GM12878 (cell line): ENCODE results near the gene CSMD2. TPM values are rescaled to one million over a fixed set of nuclear protein-coding genes. Genes with fewer than 3 reads are reported as not detected.

Experiments used
- ATAC-seq: fragments of 200-7000 bp; cut with Tn5 transposase; 3 replicates; pipeline ENCODE4 v1.9.1; 2020; ENCODE audit warnings: mild to moderate bottlenecking, moderate library complexity
- BruUV-seq: library from RNA; stranded (reverse); fragments of 400-500 nt; replicated peaks from 2 replicates; lab custom pipeline; 2021; lab: Mats Ljungman, UMichigan
- CTCF ChIA-PET: fragments of 300-600 bp; sonication (Branson Sonifier 250); formaldehyde crosslinking; extraction: SDS; loops from one replicate; lab custom pipeline; 2021; ENCODE audit warnings: inconsistent platforms; lab: Yijun Ruan, JAX
- POLR2A ChIA-PET: fragments of 350-600 bp; formaldehyde crosslinking; extraction: SDS; loops from one replicate; lab custom pipeline; 2021; ENCODE audit warnings: inconsistent platforms; lab: Charles Lee
- RAD21 ChIA-PET: fragments of 300-600 bp; sonication (Branson Sonifier 250); formaldehyde crosslinking; loops from one replicate; lab custom pipeline; 2023; ENCODE audit warnings: antibody characterized with exemption; ENCODE audit not compliant: unreplicated experiment; lab: Charles Lee
- SMC1A ChIA-PET: fragments of 300-600 bp; sonication (Branson Sonifier 250); formaldehyde crosslinking; loops from one replicate; lab custom pipeline; 2023; ENCODE audit not compliant: unreplicated experiment, uncharacterized antibody; lab: Charles Lee
- DNase-seq: peaks from one replicate; pipeline ENCODE4 v3.0.0-alpha.2; 2011; ENCODE audit warnings: low read depth, low spot score
- FAIRE-seq: peaks from 3 replicates; lab custom pipeline; 2011; peaks lifted over from hg19 to GRCh38; lab: Jason Lieb, UNC
- H2AFZ ChIP-seq: 2 replicates; pipeline ENCODE4 v1.6.0; 2011; ENCODE audit warnings: low read depth, low read length, control low read depth; ENCODE audit not compliant: control insufficient read depth
- H3K27ac ChIP-seq: 2 replicates; pipeline ENCODE4 v1.5.1; 2011; ENCODE audit warnings: control low read depth; ENCODE audit not compliant: control insufficient read depth, insufficient read depth
- H3K27me3 ChIP-seq, 2 experiments: replicated peaks in 1 of 2; 2 replicates each; pipeline versions ENCODE4 v1.6.0 to v1.6.1; 2011; ENCODE audit warnings: low read length in 1 of 2; ENCODE audit not compliant: control insufficient read depth in 2 of 2, insufficient read depth in 2 of 2
- H3K36me3 ChIP-seq, 2 experiments: 2 replicates each; pipeline ENCODE4 v1.5.1; 2011; ENCODE audit warnings: low read length in 1 of 2; ENCODE audit not compliant: control insufficient read depth in 2 of 2, insufficient read depth in 2 of 2
- H3K4me1 ChIP-seq: 2 replicates; pipeline ENCODE4 v1.6.1; 2011; ENCODE audit warnings: mild to moderate bottlenecking, low read length, moderate library complexity, mixed read lengths; ENCODE audit not compliant: control insufficient read depth, insufficient read depth
- H3K4me2 ChIP-seq: 2 replicates; pipeline ENCODE4 v1.6.0; 2011; ENCODE audit warnings: control low read depth; ENCODE audit not compliant: control insufficient read depth, insufficient read depth
- H3K4me3 ChIP-seq: fragments of 200-600 bp; sonication (generic); 2 replicates; pipeline ENCODE4 v1.5.1; 2016
- H3K79me2 ChIP-seq: 2 replicates; pipeline ENCODE4 v1.6.0; 2011; ENCODE audit warnings: low read length; ENCODE audit not compliant: control insufficient read depth, insufficient read depth
- H3K9ac ChIP-seq: 2 replicates; pipeline ENCODE4 v1.8.0; 2011; ENCODE audit warnings: low read length, control low read depth, mixed read lengths; ENCODE audit not compliant: control insufficient read depth, insufficient read depth
- H3K9me3 ChIP-seq: replicated peaks from 3 replicates; pipeline ENCODE4 v1.5.1; 2011; ENCODE audit warnings: mild to moderate bottlenecking, low read length; ENCODE audit not compliant: control insufficient read depth, insufficient read depth
- H4K20me1 ChIP-seq: 2 replicates; pipeline ENCODE4 v1.6.0; 2011; ENCODE audit not compliant: control insufficient read depth, insufficient read depth
- BCL11A ChIP-seq: IDR thresholded peaks from 2 replicates; pipeline ENCODE4 v1.6.1; 2011; ENCODE audit warnings: low read depth, low read length
- BRCA1 ChIP-seq: IDR thresholded peaks from 2 replicates; pipeline ENCODE4 v1.6.1; 2011; ENCODE audit warnings: low read depth, low read length, improper control_type of control experiment
- ELK1 ChIP-seq: IDR thresholded peaks from 2 replicates; pipeline ENCODE4 v1.6.1; 2012; ENCODE audit warnings: low read depth, low read length, improper control_type of control experiment
- IRF4 ChIP-seq: IDR thresholded peaks from 2 replicates; pipeline ENCODE4 v1.6.1; 2011; ENCODE audit warnings: low read depth, low read length
- NR2C2 ChIP-seq: IDR thresholded peaks from 2 replicates; pipeline ENCODE4 v1.6.1; 2011; ENCODE audit warnings: borderline replicate concordance, low read depth; ENCODE audit not compliant: control insufficient read depth, insufficient read length
- POU2F2 ChIP-seq: IDR thresholded peaks from 3 replicates; pipeline ENCODE4 v1.6.1; 2011; ENCODE audit warnings: low read depth, mild to moderate bottlenecking, low read length, borderline replicate concordance
- RELB ChIP-seq: fragments of 450-650 bp; IDR thresholded peaks from 2 replicates; pipeline ENCODE4 v1.6.1; 2017; ENCODE audit warnings: low read depth, mild to moderate bottlenecking, moderate library complexity
- REST ChIP-seq: IDR thresholded peaks from 2 replicates; pipeline ENCODE4 v1.6.1; 2012; ENCODE audit warnings: mild to moderate bottlenecking, low read depth, low read length
- RFX5 ChIP-seq: IDR thresholded peaks from 2 replicates; pipeline ENCODE4 v1.6.1; 2011; ENCODE audit warnings: low read depth, low read length, improper control_type of control experiment
- SIX5 ChIP-seq: IDR thresholded peaks from 2 replicates; pipeline ENCODE4 v1.6.1; 2011; ENCODE audit warnings: mild to moderate bottlenecking, low read depth, low read length, moderate library complexity; ENCODE audit not compliant: severe bottlenecking
- TBL1XR1 ChIP-seq: IDR thresholded peaks from 2 replicates; pipeline ENCODE4 v1.6.1; 2012; ENCODE audit warnings: low read depth, low read length, improper control_type of control experiment
- USF1 ChIP-seq: IDR thresholded peaks from 2 replicates; pipeline ENCODE4 v1.6.1; 2011; ENCODE audit warnings: borderline replicate concordance, low read depth, mild to moderate bottlenecking, moderate library complexity, mixed read lengths, low read length; ENCODE audit not compliant: insufficient read depth; ENCODE audit errors: extremely low read length
- WGBS: methylation state at CpG from one replicate; pipeline ENCODE4 v1.1.6; 2016; ENCODE audit warnings: low lambda C conversion rate; ENCODE audit not compliant: insufficient replicate concordance, insufficient coverage; ENCODE audit errors: missing lambda C conversion rate; 5-methylcytosine and 5-hydroxymethylcytosine counted together
- in situ Hi-C: fragments of 300-500 bp; cut with MboI; formaldehyde crosslinking; loops from 9 replicates; pipeline ENCODE4 v1.14.3; 2018; ENCODE audit warnings: mixed read lengths
- intact Hi-C: fragments of 100-400 bp; cut with micrococcal nuclease; formaldehyde crosslinking; loops from one replicate; pipeline ENCODE4 v1.14.2; 2022; ENCODE audit not compliant: unreplicated experiment
- polyA plus RNA-seq, 11 experiments: library from polyadenylated mRNA; depleted of rRNA in 4 of 11; unstranded in 6 of 11; stranded (reverse) in 5 of 11; fragments of >200 nt; fragmentation: Nextera tagmentation in 4 of 11; fragmentation: Illumina TruSeq in 1 of 11; extraction: Ambion mirVana in 4 of 11; extraction: Trizol in 1 of 11; gene quantifications; 1 replicate in 1 of 11; 2 replicates in 10 of 11; pipeline versions ENCODE4 v1.2.1 to v1.2.3, GENCODE V29; 2011 to 2016; ENCODE audit warnings: inconsistent platforms in 2 of 11, missing spikeins in 2 of 11, low read depth in 1 of 11
- total RNA-seq, 4 experiments: library from RNA; depleted of rRNA in 3 of 4; stranded (reverse); fragments of >200 nt in 3 of 4; fragmentation: Illumina TruSeq in 1 of 4; extraction: Trizol in 1 of 4; gene quantifications; 2 replicates each; pipeline versions ENCODE4 v1.2.1 to v1.2.3, GENCODE V29; 2013 to 2021

The CSMD2 gene
- total and polyA plus RNA-seq, 10 of the 15 experiments (the other 5 are each of a cell fraction or from before 2014, with no cell fraction given): under 0.01 TPM; not detected in 9

- no peak for TF ChIP-seq REST
Observed at GRCh38 chr1:34057347-34058130, 107.5 kb downstream of the CSMD2 start (continued).

- Histone ChIP-seq H3K27me3 (no peaks in the 10 kb centered on the region), H3K4me2 (no peak overlapping the region), H3K4me3 (no peak overlapping the region), H3K36me3 (no peaks in the 10 kb centered on the region), H4K20me1 (no peaks in the 10 kb centered on the region), H3K27ac (no peak overlapping the region), H3K9ac (no peak overlapping the region), H3K4me1 (no peaks in the 10 kb centered on the region), H3K9me3 (no peaks in the 10 kb centered on the region), H2AFZ (no peak overlapping the region), H3K79me2 (no peaks in the 10 kb centered on the region)
- no peak for ATAC-seq
- ChIA-PET CTCF (no interaction called here), RAD21 (no interaction called here), POLR2A (no interaction called here), SMC1A (interaction anchor here (1.3 to 1.4 kb wide), 2 partner anchors 11 to 15 kb away, joined by 4 read pairs; no protein-coding TSS in a partner anchor)
- no TSS peak for BruUV-seq
- FAIRE-seq: no peak
- in situ Hi-C loops (no loop called here), intact Hi-C loops (no loop called here)
- TF ChIP-seq SIX5: no peak
- no peak for TF ChIP-seq USF1
- TF ChIP-seq BRCA1: no peak
- no peak for TF ChIP-seq NR2C2
- no peak for TF ChIP-seq RFX5
- TF ChIP-seq POU2F2: no peak
- no peak for TF ChIP-seq ELK1
- no peak for TF ChIP-seq RELB
- TF ChIP-seq BCL11A: no peak
- no peak for TF ChIP-seq IRF4
- no peak for TF ChIP-seq TBL1XR1
- WGBS: 20% methylated on average over 5 of the region's 5 CpGs
- DNase-seq: no peak
Observed at GRCh38 chr1:34055818-34056217, 109.2 kb downstream of the CSMD2 start.
